H1 (cell line): ENCODE data around the gene PCYT1A. TPM values are rescaled to one million over a fixed set of nuclear protein-coding genes. Genes with fewer than 3 reads are reported as not detected.
A peak's percentile ranks its signal among the peaks of the same experiment; 100 is the strongest.

ENCODE experiments used
- CTCF ChIA-PET: fragments of 300-600 bp; sonication (Branson Sonifier 250); formaldehyde crosslinking; loops from one replicate; lab custom pipeline; 2021; ENCODE audit not compliant: partially characterized antibody; lab: Charles Lee
- POLR2A ChIA-PET: fragments of 300-600 bp; sonication (Branson Sonifier 250); formaldehyde crosslinking; loops from one replicate; lab custom pipeline; 2021; ENCODE audit warnings: inconsistent platforms; ENCODE audit not compliant: partially characterized antibody; lab: Charles Lee
- DNase-seq, 2 experiments: peaks; one replicate each; pipeline versions ENCODE4 v3.0.0 to v3.0.0-alpha.2; 2010 to 2022; ENCODE audit warnings: low spot score in 2 of 2, low read depth in 1 of 2, mixed read lengths in 1 of 2
- FAIRE-seq: peaks from 2 replicates; lab custom pipeline; 2011; peaks lifted over from hg19 to GRCh38; lab: Jason Lieb, UNC
- H2AFZ ChIP-seq: 2 replicates; pipeline ENCODE4 v1.8.1; 2012; ENCODE audit warnings: low read length, inconsistent platforms
- H2AK5ac ChIP-seq: 2 replicates; pipeline ENCODE4 v1.6.1; 2013; ENCODE audit warnings: low read depth, low read length
- H2BK120ac ChIP-seq: replicated peaks from 2 replicates; pipeline ENCODE3; 2013; ENCODE audit warnings: low read depth, low read length, inconsistent platforms
- H2BK12ac ChIP-seq: 2 replicates; pipeline ENCODE4 v1.6.1; 2013; ENCODE audit warnings: low read depth, low read length
- H2BK15ac ChIP-seq: 2 replicates; pipeline ENCODE4 v1.6.1; 2013; ENCODE audit warnings: low read length
- H2BK20ac ChIP-seq: 2 replicates; pipeline ENCODE4 v1.6.1; 2013; ENCODE audit warnings: low read length
- H2BK5ac ChIP-seq: 2 replicates; pipeline ENCODE4 v1.6.1; 2013; ENCODE audit warnings: low read depth, low read length
- H3K14ac ChIP-seq: 2 replicates; pipeline ENCODE4 v1.6.1; 2013; ENCODE audit warnings: inconsistent platforms; ENCODE audit not compliant: insufficient read length
- H3K18ac ChIP-seq: 2 replicates; pipeline ENCODE4 v1.6.1; 2013; ENCODE audit warnings: low read length; ENCODE audit errors: extremely low read depth
- H3K23ac ChIP-seq: 2 replicates; pipeline ENCODE4 v1.6.1; 2013; ENCODE audit warnings: inconsistent platforms; ENCODE audit not compliant: insufficient read length
- H3K23me2 ChIP-seq: 2 replicates; pipeline ENCODE4 v1.6.1; 2013; ENCODE audit warnings: low read depth, low read length
- H3K27ac ChIP-seq: 2 replicates; pipeline ENCODE4 v1.6.1; 2011; ENCODE audit warnings: low read depth, low read length, inconsistent platforms
- H3K27me3 ChIP-seq, 4 experiments: replicated peaks in 1 of 4; 1 replicate in 1 of 4; 2 replicates in 3 of 4; pipeline versions ENCODE4 v1.6.1 to v1.8.1; 2011 to 2013; ENCODE audit warnings: low read length in 3 of 4, mild to moderate bottlenecking in 3 of 4, inconsistent platforms in 2 of 4, mixed read lengths in 2 of 4, moderate library complexity in 1 of 4; ENCODE audit not compliant: control insufficient read depth in 3 of 4, insufficient read depth in 3 of 4; ENCODE audit errors: extremely low read depth in 1 of 4
- H3K36me3 ChIP-seq, 4 experiments: 2 replicates each; pipeline versions ENCODE4 v1.6.1 to v1.8.1; 2011 to 2013; ENCODE audit warnings: mild to moderate bottlenecking in 4 of 4, low read length in 3 of 4, moderate library complexity in 2 of 4, control low read depth in 1 of 4, inconsistent platforms in 1 of 4; ENCODE audit not compliant: insufficient read depth in 4 of 4, control insufficient read depth in 2 of 4
- H3K4ac ChIP-seq: replicated peaks from 2 replicates; pipeline ENCODE3; 2013; ENCODE audit warnings: low read length, low read depth, mixed read lengths, inconsistent platforms; ENCODE audit not compliant: insufficient read length
- H3K4me1 ChIP-seq, 4 experiments: replicated peaks in 1 of 4; 1 replicate in 1 of 4; 2 replicates in 3 of 4; pipeline versions ENCODE4 v1.6.1 to v1.8.1; 2011 to 2013; ENCODE audit warnings: low read length in 3 of 4, inconsistent platforms in 2 of 4, mixed read lengths in 1 of 4; ENCODE audit not compliant: insufficient read depth in 4 of 4, control insufficient read depth in 3 of 4
- H3K4me2 ChIP-seq, 2 experiments: 2 replicates each; pipeline versions ENCODE4 v1.6.1 to v1.8.1; 2011 to 2013; ENCODE audit warnings: low read depth in 2 of 2, low read length in 2 of 2, control low read depth in 1 of 2, inconsistent platforms in 1 of 2, mild to moderate bottlenecking in 1 of 2; ENCODE audit not compliant: insufficient read depth in 1 of 2
- H3K4me3 ChIP-seq, 4 experiments: fragments of 200-600, 300-600 bp in 1 of 4; sonication (generic), shearing (Covaris generic), sonication (Bioruptor Twin) in 1 of 4; 2 replicates each; pipeline versions ENCODE4 v1.5.1 to v1.8.1; 2011 to 2016; ENCODE audit warnings: low read length in 4 of 4, low read depth in 3 of 4, control low read depth in 2 of 4, inconsistent platforms in 2 of 4, mild to moderate bottlenecking in 2 of 4, mixed read lengths in 1 of 4, moderate library complexity in 1 of 4; ENCODE audit not compliant: insufficient read depth in 2 of 4; ENCODE audit errors: extremely low read depth in 1 of 4
- H3K56ac ChIP-seq: replicated peaks from 2 replicates; pipeline ENCODE3; 2013; ENCODE audit warnings: low read depth, mild to moderate bottlenecking, mixed read lengths, low read length, inconsistent platforms; ENCODE audit not compliant: insufficient read length
- H3K79me1 ChIP-seq: 2 replicates; pipeline ENCODE4 v1.6.1; 2013; ENCODE audit warnings: low read depth, low read length, control low read depth
- H3K79me2 ChIP-seq, 2 experiments: 2 replicates each; pipeline versions ENCODE4 v1.6.1 to v1.8.1; 2012 to 2013; ENCODE audit warnings: low read length in 2 of 2, mild to moderate bottlenecking in 2 of 2, inconsistent platforms in 1 of 2; ENCODE audit not compliant: insufficient read depth in 2 of 2, control insufficient read depth in 1 of 2
- H3K9ac ChIP-seq, 4 experiments: replicated peaks in 1 of 4; 1 replicate in 1 of 4; 2 replicates in 3 of 4; pipeline versions ENCODE4 v1.6.1 to v1.8.1; 2011 to 2013; ENCODE audit warnings: low read depth in 3 of 4, low read length in 3 of 4, control low read depth in 2 of 4, mild to moderate bottlenecking in 2 of 4, moderate library complexity in 2 of 4, inconsistent platforms in 1 of 4; ENCODE audit errors: extremely low read depth in 1 of 4
- H3K9me3 ChIP-seq, 2 experiments: 2 replicates each; pipeline versions ENCODE4 v1.6.1 to v1.8.1; 2012 to 2013; ENCODE audit warnings: mild to moderate bottlenecking in 2 of 2, moderate library complexity in 2 of 2, control low read depth in 1 of 2, inconsistent platforms in 1 of 2, low read depth in 1 of 2, low read length in 1 of 2, mixed read lengths in 1 of 2; ENCODE audit not compliant: insufficient read depth in 2 of 2
- H4K20me1 ChIP-seq, 2 experiments: replicated peaks in 1 of 2; 2 replicates each; pipeline versions ENCODE3 to v1.8.1; 2011 to 2013; ENCODE audit warnings: inconsistent platforms in 2 of 2, low read length in 2 of 2, mild to moderate bottlenecking in 1 of 2; ENCODE audit not compliant: insufficient read depth in 2 of 2, control insufficient read depth in 1 of 2
- H4K5ac ChIP-seq: 2 replicates; pipeline ENCODE4 v1.6.1; 2013; ENCODE audit warnings: low read length, low read depth, mixed read lengths, inconsistent platforms; ENCODE audit not compliant: insufficient read length
- H4K8ac ChIP-seq: 2 replicates; pipeline ENCODE4 v1.8.0; 2013; ENCODE audit warnings: mild to moderate bottlenecking, moderate library complexity, low read length, inconsistent platforms; ENCODE audit not compliant: insufficient read depth; ENCODE audit errors: extremely low read depth
- H4K91ac ChIP-seq: replicated peaks from 2 replicates; pipeline ENCODE3; 2013; ENCODE audit warnings: low read length, mixed read lengths, inconsistent platforms; ENCODE audit not compliant: insufficient read length
- BACH1 ChIP-seq: IDR thresholded peaks from 2 replicates; pipeline ENCODE4 v1.6.1; 2012; ENCODE audit warnings: low read length, improper control_type of control experiment
- CBX5 ChIP-seq: fragments of 300-800, 300-1000 bp; sonication (generic); IDR thresholded peaks from 2 replicates; pipeline ENCODE4 v1.7.1; 2016; ENCODE audit warnings: antibody characterized with exemption, low read length, low read depth
- HDAC2 ChIP-seq, 2 experiments: fragments of 300-600 bp in 1 of 2; sonication (generic) in 1 of 2; IDR thresholded peaks; 2 replicates each; pipeline ENCODE4 v1.6.1; 2011 to 2012; ENCODE audit warnings: low read depth in 2 of 2, low read length in 2 of 2, mild to moderate bottlenecking in 2 of 2, moderate library complexity in 2 of 2, borderline replicate concordance in 1 of 2, inconsistent platforms in 1 of 2
- JUN ChIP-seq: IDR thresholded peaks from 2 replicates; pipeline ENCODE4 v1.6.1; 2011; ENCODE audit warnings: low read depth, mild to moderate bottlenecking, improper control_type of control experiment, low read length
- KDM1A ChIP-seq: fragments of 200-600, 300-600 bp; sonication (generic); IDR thresholded peaks from 2 replicates; pipeline ENCODE4 v1.7.1; 2016; ENCODE audit warnings: mild to moderate bottlenecking, low read length, borderline replicate concordance
- MAFK ChIP-seq: IDR thresholded peaks from 2 replicates; pipeline ENCODE4 v1.6.1; 2012; ENCODE audit warnings: low read depth, mild to moderate bottlenecking, improper control_type of control experiment, low read length
- NANOG ChIP-seq: IDR thresholded peaks from 2 replicates; pipeline ENCODE4 v1.6.1; 2011; ENCODE audit warnings: low read length, low read depth, mild to moderate bottlenecking, inconsistent platforms; ENCODE audit not compliant: insufficient read depth, poor library complexity, severe bottlenecking
- RAD21 ChIP-seq, 2 experiments: IDR thresholded peaks in 1 of 2; conservative IDR thresholded peaks in 1 of 2; 2 replicates each; pipeline ENCODE4 v1.6.1; 2011; ENCODE audit warnings: low read depth in 2 of 2, low read length in 2 of 2, improper control_type of control experiment in 1 of 2, inconsistent platforms in 1 of 2, mild to moderate bottlenecking in 1 of 2, moderate library complexity in 1 of 2
- SRF ChIP-seq: IDR thresholded peaks from 2 replicates; pipeline ENCODE4 v1.6.1; 2011; ENCODE audit warnings: mild to moderate bottlenecking, low read depth, low read length, moderate library complexity
- WGBS, 2 experiments: shearing (Covaris generic) in 1 of 2; methylation state at CpG; one replicate each; pipeline versions ENCODE4 v1.1.6 to v1.1.7; 2013 to 2015; ENCODE audit warnings: low lambda C conversion rate in 2 of 2, mixed read lengths in 2 of 2, inconsistent platforms in 1 of 2, low coverage in 1 of 2, missing lambda C conversion rate in 1 of 2; ENCODE audit not compliant: insufficient replicate concordance in 2 of 2, insufficient coverage in 1 of 2, insufficient read length in 1 of 2; ENCODE audit errors: extremely low coverage in 1 of 2, missing lambda C conversion rate in 1 of 2; 5-methylcytosine and 5-hydroxymethylcytosine counted together
- polyA plus RNA-seq, 7 experiments: library from polyadenylated mRNA; depleted of rRNA in 3 of 7; stranded (reverse) in 5 of 7; unstranded in 2 of 7; fragments of >200 nt in 5 of 7; fragments of 200-250 nt in 2 of 7; gene quantifications; 1 replicate in 5 of 7; 2 replicates in 1 of 7; 4 replicates in 1 of 7; pipeline versions ENCODE4 v1.2.1 to v1.2.3, GENCODE V29; 2011 to 2013; ENCODE audit warnings: missing spikeins in 2 of 7, mixed read lengths in 2 of 7
- total RNA-seq: library from RNA; stranded (reverse); fragmentation: NEBNext Ultra II Directional; extraction: Animal tissue kit (Norgen Biotek cat#: 25700); gene quantifications from 2 replicates; pipeline ENCODE4 v1.2.1, GENCODE V29; 2021

Gene PCYT1A
- total and polyA plus RNA-seq, 2 of the 8 experiments (the other 6 are each of a cell fraction or from before 2014, with no cell fraction given): 19.9 to 31.8 TPM

- H3K79me1 ChIP-seq: no peaks in the 10 kb centered on the region
- H4K20me1 ChIP-seq: peaks cover 0 to 2% of the 10 kb centered on the region in 2 experiments
- H2BK20ac ChIP-seq: no peak overlapping the region
- H3K36me3 ChIP-seq: no peaks in the 10 kb centered on the region; a peak in 2 of 8 replicates
- no peak overlapping the region for H3K56ac ChIP-seq
- no peak overlapping the region for H2BK15ac ChIP-seq
- no peak for TF ChIP-seq CBX5
- peak; percentile 97 for TF ChIP-seq SRF
- TF ChIP-seq HDAC2 (IDR thresholded peaks at IDR 0.05; ENCODE audit: borderline replicate concordance in 1 of 2, low read depth in 2 of 2, low read length in 2 of 2): 0 out of 4 replicates have a peak, but pooled peaks of 1 of the 2 experiments have one; percentile 43
- TF ChIP-seq MAFK: peak; percentile 85
- no peak for TF ChIP-seq NANOG
- peak; percentile 91 for TF ChIP-seq BACH1
- TF ChIP-seq JUN: no peak
- peak; percentile 25; the same call in 1 of the 2 replicates for TF ChIP-seq KDM1A
- TF ChIP-seq RAD21 (IDR thresholded peaks at IDR 0.05 in 1 of 2, conservative IDR thresholded peaks at IDR 0.05 in 1 of 2; ENCODE audit: low read depth in 2 of 2, low read length in 2 of 2): no peak
- no peak overlapping the region for H3K23ac ChIP-seq
- no peak overlapping the region for H3K4ac ChIP-seq
- no peak for FAIRE-seq
- no peak overlapping the region for H3K4me3 ChIP-seq
- no peak overlapping the region for H4K8ac ChIP-seq
- 75% methylated on average over 9 of the region's 9 CpGs; no CpG with 5 or more reads in 1 of the 2 experiments for WGBS, 2 experiments
- H3K27ac ChIP-seq: peak overlapping the region; percentile 56
- H3K79me2 ChIP-seq: peaks cover 0 to 9% of the 10 kb centered on the region in 2 experiments; a peak in 2 of 4 replicates
- H3K4me1 ChIP-seq: peaks cover 0 to 10% (median 8%) of the 10 kb centered on the region in 4 experiments; a peak in 6 of 7 replicates
- H4K91ac ChIP-seq: no peak overlapping the region
- no peak overlapping the region for H3K18ac ChIP-seq
- no peak overlapping the region for H2AFZ ChIP-seq
- no peak overlapping the region for H4K5ac ChIP-seq
- no peaks in the 10 kb centered on the region for H3K9me3 ChIP-seq
- H3K14ac ChIP-seq: no peak overlapping the region
- peak in 1 of 2 experiments; percentile 31 for DNase-seq
- ChIA-PET POLR2A (interaction anchor here (0.6 to 1.1 kb wide), 3 partner anchors 9 to 1469 kb away, joined by 3 to 4 read pairs (median 3); no protein-coding TSS in a partner anchor), CTCF (interaction anchor here (0.5 to 1.5 kb wide), 9 partner anchors 9 to 272 kb away, joined by 3 to 4 read pairs (median 3); no protein-coding TSS in a partner anchor)
- H2BK120ac ChIP-seq: no peak overlapping the region
- H3K23me2 ChIP-seq: no peaks in the 10 kb centered on the region
- no peak overlapping the region for H2BK5ac ChIP-seq
- no peak overlapping the region for H3K4me2 ChIP-seq
- H2AK5ac ChIP-seq: no peak overlapping the region
- no peak overlapping the region for H2BK12ac ChIP-seq
- H3K27me3 ChIP-seq: no peaks in the 10 kb centered on the region
- H3K9ac ChIP-seq: no peak overlapping the region; a peak in 1 of 7 replicates
Observed at GRCh38 chr3:196268284-196269163, 19.0 kb downstream of the PCYT1A start.
